Spinal cord (tissue), 10 donors: Measurements from ENCODE around the gene TMEM147. TPM values are rescaled to one million over a fixed set of nuclear protein-coding genes. Genes with fewer than 3 reads are reported as not detected.

Experiments used
- DNase-seq, 6 donors: peaks; one replicate each; pipeline versions ENCODE4 v3.0.0 to v3.0.0-alpha.2; 2013 to 2015; ENCODE audit warnings: low spot score in 6 of 6, low read depth in 4 of 6
- H3K27ac ChIP-seq: one replicate; pipeline ENCODE4 v1.5.1; 2013; ENCODE audit warnings: low read depth, low read length, control low read depth
- H3K27me3 ChIP-seq: one replicate; pipeline ENCODE4 v1.6.1; 2013; ENCODE audit warnings: low read length; ENCODE audit not compliant: control insufficient read depth, insufficient read depth
- H3K36me3 ChIP-seq: one replicate; pipeline ENCODE4 v1.6.1; 2013; ENCODE audit warnings: low read length; ENCODE audit not compliant: control insufficient read depth, insufficient read depth
- H3K4me1 ChIP-seq: one replicate; pipeline ENCODE4 v1.6.1; 2013; ENCODE audit warnings: low read length; ENCODE audit not compliant: control insufficient read depth, insufficient read depth
- H3K4me3 ChIP-seq: one replicate; pipeline ENCODE4 v1.5.1; 2013; ENCODE audit warnings: low read depth, low read length, control low read depth
- H3K9me3 ChIP-seq: one replicate; pipeline ENCODE4 v1.6.1; 2013; ENCODE audit warnings: low read length; ENCODE audit not compliant: control insufficient read depth, insufficient read depth
- WGBS: methylation state at CpG from one replicate; pipeline ENCODE4 v1.1.5; 2013; ENCODE audit warnings: missing lambda C conversion rate; ENCODE audit not compliant: insufficient coverage; 5-methylcytosine and 5-hydroxymethylcytosine counted together
- polyA plus RNA-seq, 2 donors: library from polyadenylated mRNA; unstranded; fragments of 120-200 nt; gene quantifications; one replicate each; pipeline ENCODE4 v1.2.1, GENCODE V29; 2013; ENCODE audit not compliant: insufficient read length in 2 of 2
- total RNA-seq, 2 donors: library from RNA; depleted of rRNA in 1 of 2; stranded (reverse); fragments of 120-200 nt in 1 of 2; fragments of >200 nt in 1 of 2; gene quantifications; one replicate each; pipeline versions ENCODE4 v1.2.3 to v1.2.4, GENCODE V29; 2013 to 2014
- donor health status: healthy.

The TMEM147 gene
- total and polyA plus RNA-seq, 4 donors, result 58.2 to 126 (median 109) TPM

GRCh38 chr19:35595928-35596327 is 50.5 kb downstream of the TMEM147 start:
- Histone ChIP-seq H3K27ac (no peak overlapping the region), H3K27me3 (no peaks in the 10 kb centered on the region), H3K4me3 (no peak overlapping the region), H3K4me1 (no peaks in the 10 kb centered on the region), H3K9me3 (no peaks in the 10 kb centered on the region), H3K36me3 (no peaks in the 10 kb centered on the region)
- WGBS, result no CpG with 5 or more reads among the region's 1 CpG
- no peak for DNase-seq

GRCh38 chr19:35596366-35596999 is 51.1 kb downstream of the TMEM147 start:
- peaks cover 2% of the 10 kb centered on the region for H3K27me3 ChIP-seq
- no peak overlapping the region for H3K4me3 ChIP-seq
- no peaks in the 10 kb centered on the region for H3K4me1 ChIP-seq
- H3K36me3 ChIP-seq, result no peaks in the 10 kb centered on the region
- H3K27ac ChIP-seq, result no peak overlapping the region
- WGBS, result 70% methylated on average over 4 of the region's 4 CpGs
- no peaks in the 10 kb centered on the region for H3K9me3 ChIP-seq
- DNase-seq, result no peak

Other genes with a start within 250 kb of the TMEM147 start
- gene CD22, start 216.4 kb upstream of the TMEM147 start, total RNA-seq, result 10 to 100 TPM in 1 of 2 donors, 1 to 10 TPM in 1; 9.4 to 13.5 TPM
- 10 to 100 TPM; 24.2 to 39.4 TPM for gene CD22, start 216.4 kb upstream of the TMEM147 start, polyA plus RNA-seq
- under 1 TPM in 1 of 2 donors, not detected in 1; 0.06 TPM for gene FFAR1, start 197.7 kb upstream of the TMEM147 start, total RNA-seq
- gene FFAR1, start 197.7 kb upstream of the TMEM147 start, polyA plus RNA-seq, result under 1 TPM; 0.70 to 0.83 TPM
- gene FFAR3, start 187.2 kb upstream of the TMEM147 start, total RNA-seq, result under 1 TPM; 0.10 to 0.11 TPM
- not detected for gene FFAR3, start 187.2 kb upstream of the TMEM147 start, polyA plus RNA-seq
- not detected for gene GPR42, start 174.6 kb upstream of the TMEM147 start, total RNA-seq
- gene GPR42, start 174.6 kb upstream of the TMEM147 start, polyA plus RNA-seq, result under 1 TPM in 1 of 2 donors, not detected in 1; 0.14 TPM
- under 1 TPM; 0.11 to 0.69 TPM for gene FFAR2, start 97.4 kb upstream of the TMEM147 start, total RNA-seq
- gene FFAR2, start 97.4 kb upstream of the TMEM147 start, polyA plus RNA-seq, result under 1 TPM; 0.29 to 0.50 TPM
- gene KRTDAP, start 55.2 kb upstream of the TMEM147 start, total RNA-seq, result not detected
- gene KRTDAP, start 55.2 kb upstream of the TMEM147 start, polyA plus RNA-seq, result not detected
- gene DMKN, start 32.0 kb upstream of the TMEM147 start, total RNA-seq, result 10 to 100 TPM; 10.4 to 49.0 TPM
- 10 to 100 TPM; 18.1 to 31.2 TPM for gene DMKN, start 32.0 kb upstream of the TMEM147 start, polyA plus RNA-seq
- gene SBSN, start 17.3 kb upstream of the TMEM147 start, total RNA-seq, result under 1 TPM in 1 of 2 donors, not detected in 1; 0.06 TPM
- gene SBSN, start 17.3 kb upstream of the TMEM147 start, polyA plus RNA-seq, result under 1 TPM; 0.17 to 0.50 TPM
- gene GAPDHS, start 12.2 kb upstream of the TMEM147 start, total RNA-seq, result under 1 TPM in 1 of 2 donors, not detected in 1; 0.11 TPM
- gene GAPDHS, start 12.2 kb upstream of the TMEM147 start, polyA plus RNA-seq, result not detected
- not detected for gene ATP4A, start 18.0 kb downstream of the TMEM147 start, total RNA-seq
- gene ATP4A, start 18.0 kb downstream of the TMEM147 start, polyA plus RNA-seq, result under 1 TPM; 0.30 to 0.41 TPM
- not detected for gene PMIS2, start 40.5 kb downstream of the TMEM147 start, total RNA-seq
- gene PMIS2, start 40.5 kb downstream of the TMEM147 start, polyA plus RNA-seq, result not detected
- gene HAUS5, start 67.1 kb downstream of the TMEM147 start, total RNA-seq, result 10 to 100 TPM in 1 of 2 donors, 1 to 10 TPM in 1; 5.1 to 15.5 TPM
- gene HAUS5, start 67.1 kb downstream of the TMEM147 start, polyA plus RNA-seq, result 10 to 100 TPM; 18.2 to 26.0 TPM
- gene RBM42, start 83.4 kb downstream of the TMEM147 start, total RNA-seq, result 10 to 100 TPM; 18.1 to 55.3 TPM
- 10 to 100 TPM; 73.4 to 76.5 TPM for gene RBM42, start 83.4 kb downstream of the TMEM147 start, polyA plus RNA-seq
- 1 to 10 TPM in 1 of 2 donors, under 1 TPM in 1; 0.59 to 2.7 TPM for gene ETV2, start 96.1 kb downstream of the TMEM147 start, total RNA-seq
- gene ETV2, start 96.1 kb downstream of the TMEM147 start, polyA plus RNA-seq, result 1 to 10 TPM; 4.0 to 4.6 TPM
- 100 to 1,000 TPM; 321 to 628 TPM for gene COX6B1, start 102.7 kb downstream of the TMEM147 start, total RNA-seq
- 100 to 1,000 TPM; 378 to 396 TPM for gene COX6B1, start 102.7 kb downstream of the TMEM147 start, polyA plus RNA-seq
- not detected for gene UPK1A, start 120.9 kb downstream of the TMEM147 start, total RNA-seq
- under 1 TPM in 1 of 2 donors, not detected in 1; 0.21 TPM for gene UPK1A, start 120.9 kb downstream of the TMEM147 start, polyA plus RNA-seq
- not detected for gene ZBTB32, start 158.9 kb downstream of the TMEM147 start, total RNA-seq
- under 1 TPM; 0.14 to 0.68 TPM for gene ZBTB32, start 158.9 kb downstream of the TMEM147 start, polyA plus RNA-seq
- gene KMT2B, start 172.4 kb downstream of the TMEM147 start, total RNA-seq, result 10 to 100 TPM in 1 of 2 donors, 1 to 10 TPM in 1; 8.2 to 15.3 TPM
- 10 to 100 TPM; 41.6 to 42.2 TPM for gene KMT2B, start 172.4 kb downstream of the TMEM147 start, polyA plus RNA-seq
- gene IGFLR1, start 196.8 kb downstream of the TMEM147 start, total RNA-seq, result 1 to 10 TPM; 3.1 to 3.5 TPM
- 10 to 100 TPM in 1 of 2 donors, 1 to 10 TPM in 1; 8.8 to 10.9 TPM for gene IGFLR1, start 196.8 kb downstream of the TMEM147 start, polyA plus RNA-seq
- 10 to 100 TPM in 1 of 2 donors, 1 to 10 TPM in 1; 8.8 to 23.6 TPM for gene U2AF1L4, start 199.8 kb downstream of the TMEM147 start, total RNA-seq
- gene U2AF1L4, start 199.8 kb downstream of the TMEM147 start, polyA plus RNA-seq, result 10 to 100 TPM; 25.9 to 37.7 TPM
- 100 to 1,000 TPM in 1 of 2 donors, 10 to 100 TPM in 1; 15.9 to 106 TPM for gene PSENEN, start 200.0 kb downstream of the TMEM147 start, total RNA-seq
- 10 to 100 TPM; 80.1 to 81.8 TPM for gene PSENEN, start 200.0 kb downstream of the TMEM147 start, polyA plus RNA-seq
- gene LIN37, start 202.9 kb downstream of the TMEM147 start, total RNA-seq, result 10 to 100 TPM in 1 of 2 donors, 1 to 10 TPM in 1; 5.1 to 15.7 TPM
- gene LIN37, start 202.9 kb downstream of the TMEM147 start, polyA plus RNA-seq, result 10 to 100 TPM; 17.7 to 18.3 TPM
- gene HSPB6, start 211.4 kb downstream of the TMEM147 start, total RNA-seq, result 1 to 10 TPM; 1.8 to 2.8 TPM
- gene HSPB6, start 211.4 kb downstream of the TMEM147 start, polyA plus RNA-seq, result 10 to 100 TPM; 25.7 to 26.9 TPM
- 1 to 10 TPM; 2.8 to 7.8 TPM for gene PROSER3, start 212.6 kb downstream of the TMEM147 start, total RNA-seq
- 10 to 100 TPM; 15.2 to 27.7 TPM for gene PROSER3, start 212.6 kb downstream of the TMEM147 start, polyA plus RNA-seq
- gene ARHGAP33, start 229.9 kb downstream of the TMEM147 start, total RNA-seq, result 10 to 100 TPM; 13.6 to 32.6 TPM
- gene ARHGAP33, start 229.9 kb downstream of the TMEM147 start, polyA plus RNA-seq, result 100 to 1,000 TPM; 152 to 183 TPM